NCI-H1417 (cell line): ENCODE measurements around the gene IGF1R.

ENCODE experiments used
- DNase-seq, 3 experiments: peaks; one replicate each; lab custom pipeline; 2025; lab: John Stamatoyannopoulos, UW

IGF1R gene

GRCh38 chr15:98826658-98827057 lies 178.3 kb downstream of the IGF1R start:
- peak; percentile 23 to 75 (median 66) for DNase-seq

- DNase-seq, result peak in 1 of 3 experiments; percentile 14
These were observed 178.9 kb downstream of the IGF1R start for GRCh38 chr15:98827217-98827616.

- DNase-seq, result no peak
These were observed 181.8 kb downstream of the IGF1R start for GRCh38 chr15:98830034-98830634.

GRCh38 chr15:98834976-98835375 lies 186.6 kb downstream of the IGF1R start:
- DNase-seq, result no peak

GRCh38 chr15:98835876-98836275 lies 187.5 kb downstream of the IGF1R start:
- DNase-seq, result no peak

GRCh38 chr15:98838387-98839259 lies 190.3 kb downstream of the IGF1R start:
- DNase-seq, result no peak

- DNase-seq, result no peak
These were observed 191.7 kb downstream of the IGF1R start for GRCh38 chr15:98840053-98840452.

GRCh38 chr15:98841419-98841970 lies 193.2 kb downstream of the IGF1R start:
- DNase-seq, result no peak

GRCh38 chr15:98842192-98842972 lies 194.0 kb downstream of the IGF1R start:
- no peak for DNase-seq

GRCh38 chr15:98842973-98843285 lies 194.6 kb downstream of the IGF1R start:
- no peak for DNase-seq

GRCh38 chr15:98843844-98844243 lies 195.5 kb downstream of the IGF1R start:
- peak in 1 of 3 experiments; percentile 29 for DNase-seq

GRCh38 chr15:98844261-98844660 lies 195.9 kb downstream of the IGF1R start:
- DNase-seq, result no peak

- no peak for DNase-seq
These were observed 197.0 kb downstream of the IGF1R start for GRCh38 chr15:98845138-98845884.

- peak; percentile 55 to 92 (median 80) for DNase-seq
These were observed 202.7 kb downstream of the IGF1R start for GRCh38 chr15:98850961-98851572.

GRCh38 chr15:98853161-98853560 lies 204.8 kb downstream of the IGF1R start:
- peak; percentile 93 to 96 (median 94) for DNase-seq

GRCh38 chr15:98853617-98854420 lies 205.5 kb downstream of the IGF1R start:
- DNase-seq, result peak in 1 of 3 experiments; percentile 41

- peak in 1 of 3 experiments; percentile 41 for DNase-seq
These were observed 206.2 kb downstream of the IGF1R start for GRCh38 chr15:98854496-98854895.

GRCh38 chr15:98855067-98855814 lies 206.9 kb downstream of the IGF1R start:
- DNase-seq, result peak in 2 of 3 experiments; percentile 27 to 71

- peak in 1 of 3 experiments; percentile 15 for DNase-seq
These were observed 207.6 kb downstream of the IGF1R start for GRCh38 chr15:98855815-98856531.
